Measurements from ENCODE around the gene SUPT7L. TPM values are rescaled to one million over a fixed set of nuclear protein-coding genes. Genes with fewer than 3 reads are reported as not detected.
A peak's percentile ranks its signal among the peaks of the same experiment; 100 is the strongest.

Gene SUPT7L
- polyA plus RNA-seq, 1 donor from 2014 or later: 15.4 TPM

DNA sequence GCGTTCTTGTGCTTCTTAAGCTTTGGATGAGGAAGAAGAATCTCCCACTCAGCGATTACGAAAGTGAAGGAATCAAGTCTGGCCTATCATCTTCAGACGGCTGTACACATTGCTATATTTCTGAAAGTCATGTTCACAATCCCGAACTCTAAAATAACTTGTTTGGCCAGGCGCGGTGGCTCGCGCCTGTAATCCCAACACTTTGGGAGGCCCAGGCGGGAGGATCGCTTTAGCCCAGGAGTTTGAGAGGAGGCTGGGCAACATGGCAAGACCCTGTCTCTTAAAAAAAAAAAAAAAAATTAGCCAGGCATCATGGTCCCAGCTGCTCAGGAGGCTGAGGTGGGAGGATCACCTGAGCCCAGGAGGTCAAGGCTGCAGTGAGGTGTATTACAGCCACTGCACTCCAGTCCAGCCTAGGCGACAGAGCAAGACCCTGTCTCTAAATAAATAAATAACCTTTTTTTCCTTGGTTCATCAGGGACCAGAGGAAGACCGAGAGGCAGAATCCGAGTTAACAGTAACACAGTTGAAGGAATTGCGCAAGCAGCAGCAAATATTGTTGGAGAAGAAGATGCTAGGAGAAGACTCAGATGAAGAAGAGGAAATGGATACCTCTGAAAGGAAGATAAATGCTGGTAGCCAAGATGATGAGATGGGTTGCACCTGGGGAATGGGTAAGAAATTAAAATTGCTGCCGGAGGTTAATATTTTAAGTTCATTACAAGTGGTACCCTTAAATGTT, 1.4 kb upstream of the SUPT7L start:
- H3K4me3 Mint-ChIP-seq: peak overlapping the region; percentile 95 to 100 (median 98)
- H3K27ac Mint-ChIP-seq: peak overlapping the region in 1 of 3 donors; percentile 92
- no peaks in the 10 kb centered on the region for H3K9me3 Mint-ChIP-seq
- H3K36me3 Mint-ChIP-seq: peaks cover 2% of the 10 kb centered on the region
- H3K4me1 Mint-ChIP-seq: peaks cover 20 to 38% (median 27%) of the 10 kb centered on the region in 3 donors
- H3K27me3 Mint-ChIP-seq: no peaks in the 10 kb centered on the region

GRCh38 chr2:27664154-27664574, 750 bp upstream of the SUPT7L start:
- no peaks in the 10 kb centered on the region for H3K9me3 Mint-ChIP-seq
- peak overlapping the region; percentile 92 to 100 (median 97) for H3K27ac Mint-ChIP-seq
- peaks cover 24 to 41% (median 27%) of the 10 kb centered on the region in 3 donors for H3K4me1 Mint-ChIP-seq
- peaks cover 2% of the 10 kb centered on the region for H3K36me3 Mint-ChIP-seq
- no peaks in the 10 kb centered on the region for H3K27me3 Mint-ChIP-seq
- H3K4me3 Mint-ChIP-seq: peak overlapping the region; percentile 95 to 100 (median 98)

DNA sequence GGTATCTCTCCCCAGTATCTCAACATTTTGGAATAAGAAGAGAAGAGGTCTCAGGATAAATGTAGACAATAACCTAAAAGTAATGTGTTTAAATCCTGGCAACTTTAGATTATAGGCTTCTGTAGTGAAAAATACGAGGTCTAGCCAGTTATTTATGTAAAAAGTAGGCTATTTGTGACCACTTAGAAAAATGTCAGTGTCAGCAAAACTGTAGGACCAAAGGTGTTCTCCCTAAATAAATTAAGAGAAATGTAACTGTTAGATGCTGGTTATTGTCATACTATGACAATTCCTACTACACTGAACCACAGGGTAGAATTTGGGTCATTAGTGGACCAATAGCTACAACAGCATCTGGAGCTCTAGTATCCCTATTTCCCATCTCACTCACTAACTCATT, 2.0 kb downstream of the SUPT7L start:
- peaks cover 24 to 36% (median 24%) of the 10 kb centered on the region in 3 donors for H3K4me1 Mint-ChIP-seq

DNA sequence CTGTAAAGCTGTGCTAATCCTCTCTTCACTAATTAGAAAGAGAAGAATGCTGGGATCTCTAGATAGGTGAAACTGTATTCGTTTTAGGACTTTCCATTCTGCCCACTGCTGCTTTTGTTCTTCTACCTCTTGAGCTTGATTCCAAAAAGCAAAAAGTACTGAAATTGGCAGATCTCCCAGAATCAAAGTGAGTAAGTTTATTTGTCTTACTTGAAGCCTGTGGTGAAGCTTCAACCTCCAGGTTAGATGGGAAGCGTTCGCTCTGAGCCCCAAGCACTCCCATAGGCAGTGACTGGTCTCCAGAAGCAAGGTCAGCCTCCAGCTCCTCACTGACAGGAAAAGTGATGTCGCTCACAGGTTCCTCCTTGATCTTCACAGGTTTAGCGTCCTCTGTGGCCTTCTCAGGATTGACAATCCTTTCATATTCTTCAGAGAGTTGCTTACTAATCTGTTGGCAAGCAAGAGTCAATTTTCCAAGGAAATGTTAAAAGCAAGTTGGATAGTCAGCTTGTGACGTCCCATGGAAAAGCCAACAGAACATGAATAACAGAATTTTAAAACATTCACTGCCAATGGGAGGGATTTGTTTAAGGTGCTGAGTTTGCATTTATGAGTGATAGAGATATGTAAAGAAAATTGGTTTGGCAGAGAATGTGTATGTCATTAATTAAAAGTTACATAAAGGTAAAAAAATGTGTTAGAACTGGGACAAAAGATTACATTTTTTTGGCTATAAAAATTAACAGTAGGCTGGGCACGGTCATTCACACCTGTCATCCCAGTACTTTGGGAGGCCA, 8.1 kb downstream of the SUPT7L start:
- H3K4me1 Mint-ChIP-seq: peaks cover 9 to 13% (median 13%) of the 10 kb centered on the region in 3 donors
- H3K27ac Mint-ChIP-seq: peak overlapping the region in 1 of 3 donors; percentile 23
- no peak overlapping the region for H3K4me3 Mint-ChIP-seq
- H3K27me3 Mint-ChIP-seq: no peaks in the 10 kb centered on the region
- H3K36me3 Mint-ChIP-seq: peaks cover 8% of the 10 kb centered on the region
- no peaks in the 10 kb centered on the region for H3K9me3 Mint-ChIP-seq

More for the DNA sequence above, 2.0 kb downstream of the SUPT7L start:
- Mint-ChIP-seq H3K27ac (peak overlapping the region; percentile 71 to 94 (median 92)), H3K27me3 (no peaks in the 10 kb centered on the region), H3K36me3 (peaks cover 5% of the 10 kb centered on the region), H3K9me3 (no peaks in the 10 kb centered on the region), H3K4me3 (peak overlapping the region; percentile 43 to 100 (median 84))

DNA sequence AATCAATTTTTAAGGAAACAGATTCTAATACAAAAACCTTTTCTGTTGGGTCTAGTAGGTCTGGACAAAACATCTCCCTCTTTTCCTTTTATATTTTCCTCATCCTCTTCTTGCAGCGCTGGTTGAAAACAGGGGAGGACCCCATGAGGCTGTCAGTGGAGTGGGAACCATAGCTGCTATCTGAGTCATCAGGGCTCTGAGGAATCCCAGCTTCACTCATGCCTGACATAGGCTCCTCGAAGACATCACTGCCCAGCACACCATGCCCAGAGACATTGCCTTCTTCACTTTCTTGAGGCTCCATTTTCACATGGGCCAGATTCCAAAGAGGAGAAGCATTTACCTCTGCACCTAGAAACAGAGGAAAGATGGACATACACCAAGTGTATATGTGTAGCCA, 10.0 kb downstream of the SUPT7L start:
- Mint-ChIP-seq H3K27ac (no peak overlapping the region), H3K36me3 (peaks cover 8% of the 10 kb centered on the region)

GRCh38 chr2:27652790-27653189, 10.6 kb downstream of the SUPT7L start:
- no peaks in the 10 kb centered on the region for H3K27me3 Mint-ChIP-seq
- no peak overlapping the region for H3K4me3 Mint-ChIP-seq
- peaks cover 9 to 10% (median 9%) of the 10 kb centered on the region in 3 donors for H3K4me1 Mint-ChIP-seq
- H3K9me3 Mint-ChIP-seq: no peaks in the 10 kb centered on the region
- H3K27ac Mint-ChIP-seq: no peak overlapping the region
- H3K36me3 Mint-ChIP-seq: peaks cover 8% of the 10 kb centered on the region

More for the DNA sequence above, 10.0 kb downstream of the SUPT7L start:
- no peaks in the 10 kb centered on the region for H3K9me3 Mint-ChIP-seq
- H3K4me3 Mint-ChIP-seq: no peak overlapping the region
- no peaks in the 10 kb centered on the region for H3K27me3 Mint-ChIP-seq
- peaks cover 9 to 10% (median 9%) of the 10 kb centered on the region in 3 donors for H3K4me1 Mint-ChIP-seq

DNA sequence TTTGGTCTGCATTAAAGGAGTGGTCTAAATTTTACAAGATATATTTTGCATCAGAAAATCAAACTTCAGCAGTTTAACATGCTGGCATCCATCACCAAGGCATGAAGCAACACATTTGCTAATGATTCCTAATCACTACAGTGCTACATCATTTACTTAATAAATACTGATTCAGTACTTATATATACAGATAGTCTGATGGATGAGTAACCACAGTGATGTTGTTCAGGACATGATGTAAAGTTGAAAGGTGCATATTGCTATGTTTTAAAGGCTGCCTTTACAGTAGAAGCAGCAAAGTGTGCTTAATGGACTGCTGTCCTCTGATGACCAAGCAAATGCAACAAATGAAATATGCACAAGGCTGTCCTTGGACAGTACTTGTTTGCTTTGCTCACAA, 11.1 kb downstream of the SUPT7L start:
- no peak overlapping the region for H3K4me3 Mint-ChIP-seq
- peaks cover 8% of the 10 kb centered on the region for H3K36me3 Mint-ChIP-seq
- H3K27ac Mint-ChIP-seq: no peak overlapping the region
- H3K4me1 Mint-ChIP-seq: peaks cover 9 to 10% (median 9%) of the 10 kb centered on the region in 3 donors
- H3K9me3 Mint-ChIP-seq: no peaks in the 10 kb centered on the region
- H3K27me3 Mint-ChIP-seq: no peaks in the 10 kb centered on the region

- Mint-ChIP-seq H3K4me1 (peaks cover 9 to 10% (median 9%) of the 10 kb centered on the region in 3 donors), H3K27me3 (no peaks in the 10 kb centered on the region), H3K36me3 (peaks cover 5% of the 10 kb centered on the region), H3K4me3 (no peak overlapping the region), H3K9me3 (no peaks in the 10 kb centered on the region), H3K27ac (no peak overlapping the region)
Observed at GRCh38 chr2:27651056-27651455, 12.4 kb downstream of the SUPT7L start.

- peak overlapping the region in 1 of 4 donors; percentile 51 for H3K4me3 Mint-ChIP-seq
- peaks cover 3% of the 10 kb centered on the region for H3K36me3 Mint-ChIP-seq
- no peaks in the 10 kb centered on the region for H3K9me3 Mint-ChIP-seq
- H3K27ac Mint-ChIP-seq: no peak overlapping the region
- no peaks in the 10 kb centered on the region for H3K27me3 Mint-ChIP-seq
- peaks cover 0 to 3% (median 1%) of the 10 kb centered on the region in 3 donors for H3K4me1 Mint-ChIP-seq
Observed at GRCh38 chr2:27647737-27648136, 15.7 kb downstream of the SUPT7L start.

GRCh38 chr2:27647289-27647688, 16.1 kb downstream of the SUPT7L start:
- Mint-ChIP-seq H3K4me1 (peaks cover 0 to 3% (median 0%) of the 10 kb centered on the region in 3 donors), H3K36me3 (peaks cover 5% of the 10 kb centered on the region), H3K4me3 (no peak overlapping the region), H3K27me3 (no peaks in the 10 kb centered on the region), H3K9me3 (no peaks in the 10 kb centered on the region), H3K27ac (peak overlapping the region in 1 of 3 donors; percentile 39)

DNA sequence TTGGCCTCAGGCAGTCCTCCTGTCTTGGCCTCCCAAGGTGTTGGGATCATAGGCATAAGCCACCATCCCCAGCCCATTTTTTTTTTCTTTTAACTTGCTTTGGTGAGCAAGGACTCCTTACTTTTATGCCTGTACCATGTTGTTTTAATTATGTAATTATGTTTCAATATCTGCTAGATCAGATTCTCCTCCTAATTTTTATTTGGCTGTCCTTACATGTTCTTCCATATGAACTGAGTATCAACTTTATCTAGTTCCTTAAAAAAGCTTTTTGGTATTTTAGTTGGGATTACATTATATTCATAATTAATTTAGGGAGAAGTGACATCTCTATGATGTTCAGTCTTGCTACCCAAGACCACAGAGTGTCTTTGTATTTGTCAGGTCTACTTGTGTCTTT, 18.2 kb downstream of the SUPT7L start:
- H3K9me3 Mint-ChIP-seq: no peaks in the 10 kb centered on the region
- peaks cover 9% of the 10 kb centered on the region for H3K36me3 Mint-ChIP-seq
- no peak overlapping the region for H3K27ac Mint-ChIP-seq
- no peak overlapping the region for H3K4me3 Mint-ChIP-seq
- no peaks in the 10 kb centered on the region for H3K27me3 Mint-ChIP-seq
- peaks cover 0 to 3% (median 0%) of the 10 kb centered on the region in 3 donors for H3K4me1 Mint-ChIP-seq

DNA sequence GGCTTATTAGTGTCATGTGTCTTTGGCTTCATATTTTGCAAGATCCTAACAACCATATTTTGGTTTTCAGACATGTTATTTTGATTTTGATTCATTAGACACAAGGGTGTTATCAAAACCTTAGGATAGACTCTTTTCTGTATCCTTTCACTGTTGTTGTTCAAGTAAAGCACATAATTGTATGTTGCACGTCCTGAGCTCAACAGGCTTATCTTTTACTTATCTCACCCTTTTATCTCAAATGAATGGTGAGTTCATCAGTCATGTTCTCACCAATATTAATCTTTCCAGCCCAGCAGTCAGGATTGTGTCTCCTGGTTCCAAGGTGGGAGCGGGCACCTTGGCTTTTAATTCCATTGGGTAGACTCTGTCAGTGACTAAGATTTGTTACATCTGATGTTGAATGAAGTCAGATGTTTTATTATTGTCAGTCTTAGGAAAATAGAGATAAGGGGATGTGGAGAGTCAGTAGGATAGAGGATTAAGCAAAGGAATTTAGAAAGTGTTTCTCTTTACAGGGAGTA, 22.6 kb downstream of the SUPT7L start:
- peak overlapping the region in 1 of 3 donors; percentile 61 for H3K27ac Mint-ChIP-seq
- no peak overlapping the region for H3K4me3 Mint-ChIP-seq

DNA sequence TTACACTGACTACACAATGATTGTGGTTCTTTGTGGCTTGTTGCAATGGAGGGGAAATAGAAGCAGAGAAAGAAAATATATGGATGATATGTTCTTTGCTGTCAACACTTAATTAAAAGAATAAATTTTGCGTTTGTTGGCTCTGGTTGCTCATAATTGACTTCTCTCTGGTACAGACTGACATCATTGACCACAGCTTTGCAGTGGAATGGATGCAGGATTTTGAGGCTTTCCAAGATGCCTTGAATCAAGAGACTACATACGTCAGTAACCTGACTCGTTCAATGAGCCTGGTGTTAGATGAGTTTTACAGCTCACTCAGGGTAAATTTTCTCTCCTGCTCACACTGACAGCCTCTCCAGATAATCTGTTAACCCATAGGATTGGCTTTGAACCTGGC, 24.7 kb downstream of the SUPT7L start:
- Mint-ChIP-seq H3K27me3 (no peaks in the 10 kb centered on the region), H3K4me3 (no peak overlapping the region), H3K36me3 (peaks cover 13% of the 10 kb centered on the region), H3K4me1 (peaks cover 0 to 2% (median 0%) of the 10 kb centered on the region in 3 donors), H3K27ac (no peak overlapping the region), H3K9me3 (no peaks in the 10 kb centered on the region)

More for the DNA sequence above, 22.6 kb downstream of the SUPT7L start:
- peaks cover 11% of the 10 kb centered on the region for H3K36me3 Mint-ChIP-seq
- no peaks in the 10 kb centered on the region for H3K27me3 Mint-ChIP-seq
- H3K4me1 Mint-ChIP-seq: no peaks in the 10 kb centered on the region
- H3K9me3 Mint-ChIP-seq: no peaks in the 10 kb centered on the region

- H3K4me3 Mint-ChIP-seq: no peak overlapping the region
- H3K9me3 Mint-ChIP-seq: no peaks in the 10 kb centered on the region
- H3K4me1 Mint-ChIP-seq: peaks cover 0 to 2% (median 0%) of the 10 kb centered on the region in 3 donors
- no peak overlapping the region for H3K27ac Mint-ChIP-seq
- H3K27me3 Mint-ChIP-seq: no peaks in the 10 kb centered on the region
- peaks cover 13% of the 10 kb centered on the region for H3K36me3 Mint-ChIP-seq
Observed at GRCh38 chr2:27638037-27638637, 25.3 kb downstream of the SUPT7L start.

- no peak overlapping the region for H3K27ac Mint-ChIP-seq
- no peaks in the 10 kb centered on the region for H3K9me3 Mint-ChIP-seq
- peaks cover 9% of the 10 kb centered on the region for H3K36me3 Mint-ChIP-seq
- no peaks in the 10 kb centered on the region for H3K27me3 Mint-ChIP-seq
- peaks cover 0 to 2% (median 1%) of the 10 kb centered on the region in 3 donors for H3K4me1 Mint-ChIP-seq
- H3K4me3 Mint-ChIP-seq: no peak overlapping the region
Observed at GRCh38 chr2:27636766-27637165, 26.6 kb downstream of the SUPT7L start.

Measured in IgD-negative memory B cell (primary cell).